HCT116 (cell line): ENCODE measurements around the gene CALHM4. TPM values are rescaled to one million over a fixed set of nuclear protein-coding genes. Genes with fewer than 3 reads are reported as not detected.

ENCODE experiments used
- ATAC-seq: fragments of 200-7000 bp; cut with Tn5 transposase; 2 replicates; pipeline ENCODE4 v1.9.1; 2020; ENCODE audit warnings: mild to moderate bottlenecking, moderate library complexity
- BruUV-seq: library from RNA; stranded (reverse); fragments of 400-500 nt; replicated peaks from 2 replicates; lab custom pipeline; 2021; lab: Mats Ljungman, UMichigan
- CTCF ChIA-PET: fragments of 300-600 bp; sonication (Branson Sonifier 250); formaldehyde crosslinking; loops from one replicate; lab custom pipeline; 2021; ENCODE audit warnings: antibody characterized with exemption; lab: Charles Lee
- POLR2A ChIA-PET: fragments of 300-600, 350-600 bp; sonication (Branson Sonifier 250); formaldehyde crosslinking; loops from one replicate; lab custom pipeline; 2021; ENCODE audit warnings: antibody characterized with exemption; lab: Charles Lee
- RAD21 ChIA-PET, 2 experiments: fragments of 300-600 bp; sonication (Branson Sonifier 250); formaldehyde crosslinking; loops; one replicate each; lab custom pipeline; 2023; ENCODE audit warnings: low total read pairs in 2 of 2; ENCODE audit not compliant: uncharacterized antibody in 2 of 2, unreplicated experiment in 2 of 2, low non-redundant PET in 1 of 2; lab: Charles Lee
- DNase-seq: peaks from one replicate; pipeline ENCODE4 v3.0.0-alpha.2; 2010; ENCODE audit warnings: low read depth, low spot score
- H2AFZ ChIP-seq: fragments of 200-600 bp; shearing (Covaris generic), sonication (generic); 2 replicates; pipeline ENCODE4 v1.6.1; 2017; ENCODE audit warnings: low read depth, mixed run types, mixed read lengths, antibody characterized with exemption, low read length; ENCODE audit not compliant: poor library complexity, severe bottlenecking
- H3K27ac ChIP-seq: 2 replicates; pipeline ENCODE4 v1.5.1; 2012; ENCODE audit warnings: low read depth, low read length
- H3K27me3 ChIP-seq: fragments of 200-600 bp; sonication (generic); 2 replicates; pipeline ENCODE4 v1.6.1; 2016; ENCODE audit warnings: mixed run types, low read length, mixed read lengths; ENCODE audit not compliant: insufficient read depth
- H3K36me3 ChIP-seq, 2 experiments: fragments of 200-500 bp in 1 of 2; fragments of 200-600 bp in 1 of 2; sonication (Bioruptor generic) in 1 of 2; sonication (generic) in 1 of 2; 2 replicates each; pipeline versions ENCODE4 v1.5.1 to v1.6.1; 2014 to 2016; ENCODE audit warnings: low read length in 2 of 2, inconsistent platforms in 1 of 2, mixed read lengths in 1 of 2, mixed run types in 1 of 2; ENCODE audit not compliant: insufficient read depth in 2 of 2, control insufficient read depth in 1 of 2
- H3K4me1 ChIP-seq, 2 experiments: fragments of 200-600 bp in 1 of 2; sonication (generic) in 1 of 2; 2 replicates each; pipeline versions ENCODE4 v1.5.1 to v1.6.1; 2012 to 2017; ENCODE audit warnings: low read length in 2 of 2, inconsistent platforms in 1 of 2, mild to moderate bottlenecking in 1 of 2, mixed read lengths in 1 of 2, mixed run types in 1 of 2, moderate library complexity in 1 of 2; ENCODE audit not compliant: insufficient read depth in 2 of 2, control insufficient read depth in 1 of 2
- H3K4me2 ChIP-seq: fragments of 200-600 bp; sonication (generic); 2 replicates; pipeline ENCODE4 v1.6.1; 2017; ENCODE audit warnings: mixed run types, low read length, mixed read lengths
- H3K4me3 ChIP-seq, 2 experiments: fragments of 200-600 bp in 1 of 2; sonication (generic) in 1 of 2; replicated peaks in 1 of 2; 2 replicates each; pipeline ENCODE4 v1.5.1; 2011 to 2016; ENCODE audit warnings: low read length in 2 of 2, control low read depth in 1 of 2, low read depth in 1 of 2, mild to moderate bottlenecking in 1 of 2, mixed read lengths in 1 of 2, mixed run types in 1 of 2
- H3K79me2 ChIP-seq: fragments of 200-600 bp; sonication (generic); 2 replicates; pipeline ENCODE4 v1.6.1; 2017; ENCODE audit warnings: mild to moderate bottlenecking, mixed run types, low read length, moderate library complexity, mixed read lengths; ENCODE audit not compliant: insufficient read depth
- H3K9ac ChIP-seq: fragments of 200-600 bp; sonication (generic); 2 replicates; pipeline ENCODE4 v1.6.1; 2016; ENCODE audit warnings: low read length, mixed read lengths
- H3K9me2 ChIP-seq: fragments of 200-600 bp; sonication (generic), shearing (Covaris generic); 2 replicates; pipeline ENCODE4 v1.6.1; 2017; ENCODE audit warnings: mixed run types, mild to moderate bottlenecking, moderate library complexity; ENCODE audit not compliant: insufficient read depth
- H3K9me3 ChIP-seq, 2 experiments: fragments of 200-500 bp in 1 of 2; fragments of 200-600 bp in 1 of 2; sonication (Bioruptor generic) in 1 of 2; sonication (generic) in 1 of 2; 2 replicates each; pipeline ENCODE4 v1.6.1; 2014 to 2017; ENCODE audit warnings: low read length in 2 of 2, mixed read lengths in 2 of 2, inconsistent platforms in 1 of 2, low read depth in 1 of 2, mild to moderate bottlenecking in 1 of 2, mixed run types in 1 of 2, moderate library complexity in 1 of 2; ENCODE audit not compliant: control insufficient read depth in 1 of 2, insufficient read depth in 1 of 2
- H4K20me1 ChIP-seq: fragments of 200-600 bp; sonication (generic), shearing (Covaris generic); 2 replicates; pipeline ENCODE4 v1.6.1; 2017; ENCODE audit warnings: mixed run types, mild to moderate bottlenecking, moderate library complexity; ENCODE audit not compliant: insufficient read depth
- ATF3 ChIP-seq: IDR thresholded peaks from 2 replicates; pipeline ENCODE4 v1.6.1; 2012
- CEBPB ChIP-seq: IDR thresholded peaks from 2 replicates; pipeline ENCODE4 v1.6.1; 2012; ENCODE audit warnings: low read depth
- EGR1 ChIP-seq: IDR thresholded peaks from 2 replicates; pipeline ENCODE4 v1.6.1; 2012; ENCODE audit warnings: low read depth
- ELF1 ChIP-seq: IDR thresholded peaks from 2 replicates; pipeline ENCODE4 v1.6.1; 2012; ENCODE audit warnings: low read depth, borderline replicate concordance
- EZH2 ChIP-seq: fragments of 200-600 bp; sonication (generic); IDR thresholded peaks from 2 replicates; pipeline ENCODE4 v1.6.1; 2017; ENCODE audit warnings: antibody characterized with exemption, mixed run types
- EZH2phosphoT487 ChIP-seq: fragments of 200-600 bp; IDR thresholded peaks from 2 replicates; pipeline ENCODE4 v1.6.1; 2018; ENCODE audit warnings: antibody characterized with exemption, borderline replicate concordance
- JUND ChIP-seq: IDR thresholded peaks from 2 replicates; pipeline ENCODE4 v1.6.1; 2012
- MAX ChIP-seq: IDR thresholded peaks from 2 replicates; pipeline ENCODE4 v1.6.1; 2012
- RAD21 ChIP-seq: IDR thresholded peaks from 2 replicates; pipeline ENCODE4 v1.6.1; 2012; ENCODE audit warnings: low read depth, mild to moderate bottlenecking
- SP1 ChIP-seq: IDR thresholded peaks from 2 replicates; pipeline ENCODE4 v1.6.1; 2012; ENCODE audit warnings: low read depth
- ZNF274 ChIP-seq: fragments of 200-500 bp; sonication (Bioruptor generic); IDR thresholded peaks from 2 replicates; pipeline ENCODE4 v1.6.1; 2014; ENCODE audit warnings: mild to moderate bottlenecking, low read depth, low read length, inconsistent platforms
- intact Hi-C: fragments of 100-400 bp; cut with micrococcal nuclease; formaldehyde crosslinking; loops from 2 replicates; pipeline ENCODE4 v1.10.0; 2022
- total RNA-seq: library from RNA; stranded (reverse); gene quantifications from one replicate; pipeline ENCODE4 v1.2.1, GENCODE V29; 2021; ENCODE audit not compliant: unreplicated experiment
- TF ChIP-seq, protein P1 (sequence below): IDR thresholded peaks from 2 replicates; pipeline ENCODE4 v1.6.1; 2011; ENCODE audit warnings: mild to moderate bottlenecking, low read length, moderate library complexity; ENCODE audit not compliant: insufficient replicate concordance; ENCODE audit errors: extremely low read depth

Gene CALHM4
- total RNA-seq, 1 experiment from 2014 or later, result not detected

- H2AFZ ChIP-seq, result no peak overlapping the region
- no peaks in the 10 kb centered on the region for H4K20me1 ChIP-seq
- BruUV-seq, result no TSS peak
- ATAC-seq, result no peak
- no peak overlapping the region for H3K4me3 ChIP-seq
- no peaks in the 10 kb centered on the region for H3K27me3 ChIP-seq
- peaks cover 2% of the 10 kb centered on the region for H3K79me2 ChIP-seq
- TF ChIP-seq CEBPB, result no peak
- TF ChIP-seq ZNF274, result no peak
- no peak for TF ChIP-seq ELF1
- TF ChIP-seq JUND, result no peak
- TF ChIP-seq SP1, result no peak
- no peak for TF ChIP-seq EZH2
- no peak for TF ChIP-seq EZH2phosphoT487
- TF ChIP-seq EGR1, result no peak
- H3K27ac ChIP-seq, result no peak overlapping the region
- no peak overlapping the region for H3K4me2 ChIP-seq
- peaks cover 12 to 15% of the 10 kb centered on the region in 2 experiments for H3K4me1 ChIP-seq
- no peak overlapping the region for H3K9ac ChIP-seq
- DNase-seq, result no peak
- no peaks in the 10 kb centered on the region for H3K9me3 ChIP-seq
- ChIA-PET CTCF (interaction anchor here (1.4 kb wide), 1 partner anchor 278 kb away, joined by 4 read pairs; no protein-coding TSS in a partner anchor), RAD21 (interaction anchor here in 1 of 2 experiments (0.7 kb wide), 1 partner anchor 81 kb away, joined by 3 read pairs; no protein-coding TSS in a partner anchor), POLR2A (no interaction called here)
- no peaks in the 10 kb centered on the region for H3K9me2 ChIP-seq
- intact Hi-C loops, result no loop called here
- H3K36me3 ChIP-seq, result no peaks in the 10 kb centered on the region
Observed at GRCh38 chr6:116564921-116565872, 11.6 kb downstream of the CALHM4 start.

DNA sequence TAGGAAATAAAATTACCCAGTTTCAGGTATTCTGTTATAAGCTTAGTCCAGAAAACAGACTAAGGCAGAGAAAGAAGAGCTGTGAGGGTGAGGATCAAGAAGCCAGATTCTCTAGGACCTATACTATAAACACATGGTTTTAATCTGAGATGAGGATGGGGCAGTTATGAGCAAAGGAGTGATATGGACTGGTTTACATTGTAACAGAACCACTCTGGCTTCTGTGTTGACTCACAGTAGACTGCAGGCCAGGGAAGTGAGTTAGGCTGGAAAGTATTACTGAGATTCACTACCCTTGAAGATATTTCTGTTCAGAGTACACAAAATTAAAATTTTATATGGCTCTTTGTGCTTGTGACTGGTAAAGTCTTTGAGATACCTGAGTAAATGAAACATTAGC, 14.6 kb downstream of the CALHM4 start:
- CTCF ChIA-PET, result interaction anchor here (1.8 kb wide), 1 partner anchor 299 kb away, joined by 6 read pairs; no protein-coding TSS in a partner anchor
- H3K9me2 ChIP-seq, result no peaks in the 10 kb centered on the region
- no peaks in the 10 kb centered on the region for H3K27me3 ChIP-seq
- RAD21 ChIA-PET, result no interaction called here
- no peak overlapping the region for H3K4me3 ChIP-seq
- POLR2A ChIA-PET, result no interaction called here
- H3K9ac ChIP-seq, result no peak overlapping the region
- no peaks in the 10 kb centered on the region for H4K20me1 ChIP-seq
- DNase-seq (no peak), ATAC-seq (no peak)
- H3K4me1 ChIP-seq, result peaks cover 17 to 24% of the 10 kb centered on the region in 2 experiments
- H3K4me2 ChIP-seq, result no peak overlapping the region
- no peaks in the 10 kb centered on the region for H3K36me3 ChIP-seq
- no TSS peak for BruUV-seq
- peaks cover 26% of the 10 kb centered on the region for H3K79me2 ChIP-seq
- intact Hi-C loops, result no loop called here
- no peak overlapping the region for H3K27ac ChIP-seq
- no peaks in the 10 kb centered on the region for H3K9me3 ChIP-seq
- no peak overlapping the region for H2AFZ ChIP-seq
- TF ChIP-seq MAX (no peak), JUND (no peak), ATF3 (no peak), RAD21 (no peak), EGR1 (no peak), EZH2phosphoT487 (no peak)
- TF ChIP-seq, protein P1, sequence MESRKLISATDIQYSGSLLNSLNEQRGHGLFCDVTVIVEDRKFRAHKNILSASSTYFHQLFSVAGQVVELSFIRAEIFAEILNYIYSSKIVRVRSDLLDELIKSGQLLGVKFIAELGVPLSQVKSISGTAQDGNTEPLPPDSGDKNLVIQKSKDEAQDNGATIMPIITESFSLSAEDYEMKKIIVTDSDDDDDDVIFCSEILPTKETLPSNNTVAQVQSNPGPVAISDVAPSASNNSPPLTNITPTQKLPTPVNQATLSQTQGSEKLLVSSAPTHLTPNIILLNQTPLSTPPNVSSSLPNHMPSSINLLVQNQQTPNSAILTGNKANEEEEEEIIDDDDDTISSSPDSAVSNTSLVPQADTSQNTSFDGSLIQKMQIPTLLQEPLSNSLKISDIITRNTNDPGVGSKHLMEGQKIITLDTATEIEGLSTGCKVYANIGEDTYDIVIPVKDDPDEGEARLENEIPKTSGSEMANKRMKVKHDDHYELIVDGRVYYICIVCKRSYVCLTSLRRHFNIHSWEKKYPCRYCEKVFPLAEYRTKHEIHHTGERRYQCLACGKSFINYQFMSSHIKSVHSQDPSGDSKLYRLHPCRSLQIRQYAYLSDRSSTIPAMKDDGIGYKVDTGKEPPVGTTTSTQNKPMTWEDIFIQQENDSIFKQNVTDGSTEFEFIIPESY, result no peak
